ENCODE results near the gene USF2. TPM values are rescaled to one million over a fixed set of nuclear protein-coding genes. Genes with fewer than 3 reads are reported as not detected.

Gene USF2
- total RNA-seq, 1 donor from 2014 or later, result 236 TPM

DNA sequence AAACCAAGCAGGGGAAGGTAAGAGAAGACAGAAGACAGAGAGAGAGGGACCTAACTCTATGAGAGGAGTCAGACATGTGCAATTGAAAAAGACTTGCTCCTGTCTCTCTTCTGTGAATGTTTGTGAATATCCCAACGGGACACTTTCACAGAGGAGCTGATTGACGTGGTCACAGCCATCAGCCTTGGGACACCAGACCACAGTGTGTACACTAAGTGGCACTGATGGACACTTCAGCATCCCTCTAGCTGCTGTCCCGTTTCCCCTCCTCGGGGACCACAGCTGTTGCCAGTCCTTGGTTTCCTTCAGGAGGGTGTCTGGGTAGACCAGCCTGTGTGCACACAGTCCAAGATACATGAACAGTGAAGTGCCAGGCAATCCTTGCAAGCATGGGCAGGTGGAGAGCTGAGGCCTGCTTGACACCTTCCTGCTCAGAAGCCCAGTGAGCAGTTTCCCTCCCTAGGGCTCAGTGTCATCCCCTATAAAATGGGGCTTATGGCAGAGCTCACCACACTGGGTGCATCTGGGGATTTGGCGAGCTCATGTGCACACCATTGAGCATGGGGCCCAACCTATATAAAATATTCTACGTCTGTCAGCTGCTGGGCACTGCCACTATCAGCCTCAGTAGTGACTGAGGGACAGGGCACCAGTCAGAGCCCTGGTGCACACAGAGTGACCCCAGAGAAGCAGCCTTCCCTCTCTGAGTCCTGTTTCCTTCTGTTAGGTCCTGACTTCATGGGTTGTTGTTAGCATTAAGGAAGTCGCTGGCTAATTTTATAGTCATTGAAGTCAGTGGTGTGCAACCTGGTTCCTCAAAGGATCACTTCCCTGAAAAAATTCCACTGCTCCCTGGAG, 4.3 kb upstream of the USF2 start:
- Mint-ChIP-seq H3K4me1 (peaks cover 34% of the 10 kb centered on the region), H3K4me3 (peak overlapping the region; percentile 8), H3K27me3 (no peaks in the 10 kb centered on the region), H3K36me3 (ENCODE audit: low read depth) (peaks cover 22% of the 10 kb centered on the region), H3K9me3 (no peaks in the 10 kb centered on the region), H3K27ac (peak overlapping the region; percentile 74)
- DNase-seq (peak; percentile 15), ATAC-seq (ENCODE audit: low read depth) (no peak)
- CTCF ChIA-PET, result interaction anchor here (0.9 to 1.6 kb wide), 4 partner anchors 14 to 205 kb away, joined by 3 to 6 read pairs (median 4); partner anchors contain the start of gene FXYD5
- intact Hi-C loops (cut with micrococcal nuclease), result loop anchor here (5.0 kb wide), 1 partner anchor 197 kb away; no protein-coding TSS in a partner anchor
- POLR2A ChIA-PET, result interaction anchor here (0.6 to 3.5 kb wide), 21 partner anchors 9 to 482 kb away, joined by 3 to 17 read pairs (median 4); partner anchors contain the start of genes CD22, FFAR1 and HAMP
- TF ChIP-seq, protein P1, sequence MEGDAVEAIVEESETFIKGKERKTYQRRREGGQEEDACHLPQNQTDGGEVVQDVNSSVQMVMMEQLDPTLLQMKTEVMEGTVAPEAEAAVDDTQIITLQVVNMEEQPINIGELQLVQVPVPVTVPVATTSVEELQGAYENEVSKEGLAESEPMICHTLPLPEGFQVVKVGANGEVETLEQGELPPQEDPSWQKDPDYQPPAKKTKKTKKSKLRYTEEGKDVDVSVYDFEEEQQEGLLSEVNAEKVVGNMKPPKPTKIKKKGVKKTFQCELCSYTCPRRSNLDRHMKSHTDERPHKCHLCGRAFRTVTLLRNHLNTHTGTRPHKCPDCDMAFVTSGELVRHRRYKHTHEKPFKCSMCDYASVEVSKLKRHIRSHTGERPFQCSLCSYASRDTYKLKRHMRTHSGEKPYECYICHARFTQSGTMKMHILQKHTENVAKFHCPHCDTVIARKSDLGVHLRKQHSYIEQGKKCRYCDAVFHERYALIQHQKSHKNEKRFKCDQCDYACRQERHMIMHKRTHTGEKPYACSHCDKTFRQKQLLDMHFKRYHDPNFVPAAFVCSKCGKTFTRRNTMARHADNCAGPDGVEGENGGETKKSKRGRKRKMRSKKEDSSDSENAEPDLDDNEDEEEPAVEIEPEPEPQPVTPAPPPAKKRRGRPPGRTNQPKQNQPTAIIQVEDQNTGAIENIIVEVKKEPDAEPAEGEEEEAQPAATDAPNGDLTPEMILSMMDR (IDR thresholded peaks at IDR 0.05), result no peak

DNA sequence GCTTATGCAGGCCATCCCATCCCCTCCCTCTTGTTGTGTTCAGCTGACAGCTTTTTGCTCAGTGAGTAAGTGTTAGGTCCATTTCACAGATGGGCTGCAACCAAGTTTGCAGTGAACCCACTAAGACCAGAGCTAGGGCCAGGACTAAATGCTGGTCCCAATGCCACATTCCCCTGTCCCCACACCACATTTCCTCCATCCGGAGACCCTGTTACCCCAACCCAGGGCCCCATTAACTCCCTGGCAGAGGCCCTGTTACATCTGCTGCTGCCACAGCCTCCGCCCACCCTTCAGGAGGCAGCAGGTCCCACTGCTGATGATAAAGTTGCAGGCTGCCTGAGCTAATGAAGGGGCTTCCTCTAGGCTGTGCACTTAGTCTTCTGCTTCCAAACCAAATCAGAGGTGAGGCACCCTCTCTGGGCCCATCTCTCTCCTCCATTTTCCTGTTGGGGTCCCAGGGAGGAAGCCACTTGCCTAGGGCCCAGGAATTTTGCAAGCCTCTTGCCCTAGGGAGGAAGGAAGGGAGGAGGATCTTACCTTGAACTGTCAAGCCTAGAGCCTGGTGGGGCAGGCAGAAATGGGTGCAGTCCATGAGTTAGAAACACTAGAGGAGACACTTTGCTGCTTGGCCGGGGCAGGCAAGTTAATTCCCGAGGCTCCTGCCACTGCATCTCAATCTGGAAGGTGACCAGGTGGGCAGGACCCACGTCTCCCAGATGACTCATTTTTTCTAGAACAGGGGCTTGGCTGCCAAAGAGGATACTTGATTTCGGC, 3.4 kb upstream of the USF2 start:
- intact Hi-C loops (cut with micrococcal nuclease), result loop anchor here (5.0 kb wide), 1 partner anchor 198 kb away; no protein-coding TSS in a partner anchor
- Mint-ChIP-seq H3K27ac (peak overlapping the region; percentile 74), H3K27me3 (no peaks in the 10 kb centered on the region), H3K4me3 (peak overlapping the region; percentile 71), H3K4me1 (peaks cover 38% of the 10 kb centered on the region), H3K9me3 (no peaks in the 10 kb centered on the region), H3K36me3 (ENCODE audit: low read depth) (peaks cover 22% of the 10 kb centered on the region)
- ATAC-seq (ENCODE audit: low read depth) (no peak), DNase-seq (peak; percentile 14)
- POLR2A ChIA-PET, result interaction anchor here (0.6 to 3.5 kb wide), 12 partner anchors 9 to 124 kb away, joined by 4 to 17 read pairs (median 8); partner anchors contain the start of genes CD22 and HAMP
- TF ChIP-seq, protein P1 (IDR thresholded peaks at IDR 0.05), result no peak
- CTCF ChIA-PET, result interaction anchor here (1.6 kb wide), 1 partner anchor 111 kb away, joined by 4 read pairs; the partner anchor contains the start of gene FXYD5

DNA sequence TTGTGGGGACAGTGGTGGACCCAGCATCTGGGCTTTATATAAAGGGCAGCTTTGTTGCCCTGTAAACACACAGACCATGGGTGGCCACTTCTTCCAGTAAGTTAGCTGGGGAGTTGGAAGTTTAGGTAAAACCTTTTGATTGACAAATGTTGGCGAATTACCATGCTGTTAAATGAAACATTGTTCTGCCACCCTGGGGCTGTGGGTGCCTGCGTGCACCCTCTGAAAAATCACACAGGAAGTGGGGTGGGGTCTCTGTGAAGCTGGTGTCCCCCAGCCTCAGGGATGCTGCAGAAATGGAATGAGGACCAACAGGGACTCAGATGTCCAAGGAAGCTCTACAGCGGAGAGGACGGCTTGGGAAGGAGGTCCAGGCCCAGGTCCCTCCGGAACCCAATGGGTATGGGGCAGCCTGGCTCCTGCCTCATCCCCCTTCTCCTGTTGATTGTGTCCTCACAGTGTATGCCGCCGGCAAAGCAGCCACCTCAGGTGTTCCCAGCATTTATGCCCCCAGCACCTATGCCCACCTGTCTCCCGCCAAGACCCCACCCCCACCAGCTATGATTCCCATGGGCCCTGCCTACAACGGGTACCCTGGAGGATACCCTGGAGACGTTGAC, 2.8 kb upstream of the USF2 start:
- intact Hi-C loops (cut with micrococcal nuclease), result loop anchor here (5.0 kb wide), 1 partner anchor 199 kb away; no protein-coding TSS in a partner anchor
- Mint-ChIP-seq H3K4me1 (peaks cover 45% of the 10 kb centered on the region), H3K9me3 (no peaks in the 10 kb centered on the region), H3K4me3 (peak overlapping the region; percentile 71), H3K27me3 (no peaks in the 10 kb centered on the region), H3K36me3 (ENCODE audit: low read depth) (peaks cover 27% of the 10 kb centered on the region), H3K27ac (peak overlapping the region; percentile 74)
- ATAC-seq (ENCODE audit: low read depth) (no peak), DNase-seq (peak; percentile 14)
- TF ChIP-seq, protein P1 (IDR thresholded peaks at IDR 0.05), result no peak
- ChIA-PET CTCF (no interaction called here), POLR2A (interaction anchor here (0.5 to 3.5 kb wide), 11 partner anchors 10 to 125 kb away, joined by 3 to 22 read pairs (median 4); partner anchors contain the start of genes CD22 and FFAR1)

DNA sequence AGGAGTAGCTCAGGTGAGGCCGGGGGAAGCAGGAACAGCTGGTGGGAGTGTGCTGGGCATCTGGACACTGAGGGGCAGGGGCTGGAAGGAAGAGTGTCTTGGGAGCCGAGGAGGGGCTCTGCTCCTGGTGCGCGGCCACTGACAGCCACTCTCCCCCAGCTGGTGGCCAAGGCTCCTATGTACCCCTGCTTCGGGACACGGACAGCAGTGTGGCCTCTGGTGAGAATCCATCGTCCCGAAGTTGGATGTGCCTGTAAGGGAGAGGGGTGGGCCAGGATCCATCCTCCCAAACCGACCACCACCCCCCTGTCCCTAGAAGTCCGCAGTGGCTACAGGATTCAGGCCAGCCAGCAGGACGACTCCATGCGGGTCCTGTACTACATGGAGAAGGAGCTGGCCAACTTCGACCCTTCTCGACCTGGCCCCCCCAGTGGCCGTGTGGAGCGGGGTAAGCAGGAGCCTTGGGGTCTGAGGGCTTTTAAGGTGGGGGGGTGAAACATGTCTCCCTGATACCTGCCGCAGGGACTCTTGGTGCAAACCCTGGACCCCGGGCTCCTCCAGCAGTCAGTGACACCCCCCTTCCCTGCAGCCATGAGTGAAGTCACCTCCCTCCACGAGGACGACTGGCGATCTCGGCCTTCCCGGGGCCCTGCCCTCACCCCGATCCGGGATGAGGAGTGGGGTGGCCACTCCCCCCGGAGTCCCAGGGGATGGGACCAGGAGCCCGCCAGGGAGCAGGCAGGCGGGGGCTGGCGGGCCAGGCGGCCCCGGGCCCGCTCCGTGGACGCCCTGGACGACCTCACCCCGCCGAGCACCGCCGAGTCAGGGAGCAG, 2.0 kb upstream of the USF2 start:
- Mint-ChIP-seq H3K27me3 (no peaks in the 10 kb centered on the region), H3K4me1 (peaks cover 53% of the 10 kb centered on the region), H3K4me3 (peak overlapping the region; percentile 94), H3K36me3 (ENCODE audit: low read depth) (peaks cover 34% of the 10 kb centered on the region), H3K27ac (peak overlapping the region; percentile 94), H3K9me3 (no peaks in the 10 kb centered on the region)
- TF ChIP-seq, protein P1 (IDR thresholded peaks at IDR 0.05), result no peak
- ChIA-PET POLR2A (interaction anchor here (0.6 to 4.7 kb wide), 12 partner anchors 10 to 142 kb away, joined by 3 to 61 read pairs (median 4); partner anchors contain the start of gene FFAR1), CTCF (no interaction called here)
- ATAC-seq (ENCODE audit: low read depth) (no peak), DNase-seq (no peak)
- intact Hi-C loops (cut with micrococcal nuclease), result loop anchor here (1.0 to 5.0 kb wide), 2 partner anchors 52 to 199 kb away; no protein-coding TSS in a partner anchor

Data from activated B cell treated with CpG ODN at 0.5 μM for 24 hours (primary cell).